GM13976 (cell line): ENCODE results near the gene ZSCAN5A.
A peak's percentile ranks its signal among the peaks of the same experiment; 100 is the strongest.
"Not testable (repeated sequence)": the region's sequence is repeated elsewhere in the genome, so short reads cannot be mapped to it uniquely, and the experiment has no call there.

Experiments used
- DNase-seq: peaks from one replicate; pipeline ENCODE4 v3.0.0; 2012; ENCODE audit warnings: low spot score
- CTCF ChIP-seq: IDR thresholded peaks from 2 replicates; pipeline ENCODE4 v1.5.1; 2012; ENCODE audit warnings: borderline replicate concordance, mild to moderate bottlenecking; ENCODE audit not compliant: insufficient read depth; ENCODE audit errors: extremely low read depth, missing control alignments, control extremely low read depth
- in situ Hi-C: fragments of 300-500 bp; cut with MboI; formaldehyde crosslinking; loops from one replicate; pipeline ENCODE4 v1.12.0; 2022; ENCODE audit warnings: low sequenced_read_pairs, mixed read lengths, inconsistent platforms; ENCODE audit not compliant: unreplicated experiment

The ZSCAN5A gene

DNA sequence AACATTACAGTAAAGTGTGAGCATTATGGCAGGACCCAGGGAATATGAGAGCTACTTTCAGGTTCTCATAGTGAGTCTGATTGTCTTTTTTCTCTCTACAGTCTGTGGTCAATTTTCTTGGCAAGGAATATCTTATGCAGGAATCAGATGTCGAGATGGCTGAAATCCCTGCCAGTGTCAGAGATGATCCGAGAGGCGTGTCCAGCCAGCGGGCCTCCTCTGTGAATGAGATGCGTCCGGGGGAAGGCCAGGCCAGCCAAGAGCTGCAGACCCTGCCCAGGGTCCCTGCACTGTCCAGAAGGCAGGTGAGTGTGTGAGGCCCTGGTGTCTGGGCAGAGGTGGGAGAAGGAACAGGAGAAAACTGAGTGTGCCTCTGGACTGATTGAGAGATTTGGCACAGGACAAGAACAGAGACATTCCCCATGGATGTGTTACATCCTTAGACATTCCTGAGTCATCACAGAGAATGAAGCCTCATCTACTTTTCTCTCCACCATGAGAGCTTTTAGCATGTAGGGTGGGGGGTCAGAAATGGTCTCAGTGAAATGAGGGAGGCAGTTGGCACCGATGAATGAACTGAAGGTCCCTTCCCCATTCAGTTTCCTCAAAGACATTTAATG, 69.4 kb downstream of the ZSCAN5A start:
- in situ Hi-C loops: no loop called here
- TF ChIP-seq CTCF: no peak

DNA sequence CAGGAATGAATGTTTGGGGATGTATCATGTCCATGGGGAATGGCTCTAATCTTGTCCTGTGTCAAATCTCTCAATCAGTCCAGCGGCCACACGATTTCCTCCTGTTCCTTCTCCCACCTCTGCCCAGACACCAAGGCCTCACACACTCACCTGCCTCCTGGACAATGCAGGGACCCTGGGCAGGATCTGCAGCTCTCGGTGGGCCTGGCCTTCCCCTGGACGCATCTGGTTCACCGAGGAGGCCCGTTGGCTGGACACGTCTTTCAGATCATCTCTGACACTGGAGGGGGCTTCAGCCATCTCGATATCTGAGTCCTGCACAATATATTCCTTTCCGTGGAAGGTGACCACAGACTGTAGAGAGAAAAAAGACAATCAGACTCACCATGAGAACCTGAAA, 91.2 kb downstream of the ZSCAN5A start:
- in situ Hi-C loops: no loop called here
- no peak for TF ChIP-seq CTCF
- DNase-seq: no peak

More for the DNA sequence above, 69.4 kb downstream of the ZSCAN5A start:
- DNase-seq: no peak

GRCh38 chr19:56222901-56223300, 91.7 kb downstream of the ZSCAN5A start:
- in situ Hi-C loops: no loop called here
- DNase-seq: no peak
- no peak for TF ChIP-seq CTCF

- no peak for DNase-seq
- in situ Hi-C loops: no loop called here
- TF ChIP-seq CTCF: no peak
These were observed 92.8 kb downstream of the ZSCAN5A start for GRCh38 chr19:56221851-56222250.

DNA sequence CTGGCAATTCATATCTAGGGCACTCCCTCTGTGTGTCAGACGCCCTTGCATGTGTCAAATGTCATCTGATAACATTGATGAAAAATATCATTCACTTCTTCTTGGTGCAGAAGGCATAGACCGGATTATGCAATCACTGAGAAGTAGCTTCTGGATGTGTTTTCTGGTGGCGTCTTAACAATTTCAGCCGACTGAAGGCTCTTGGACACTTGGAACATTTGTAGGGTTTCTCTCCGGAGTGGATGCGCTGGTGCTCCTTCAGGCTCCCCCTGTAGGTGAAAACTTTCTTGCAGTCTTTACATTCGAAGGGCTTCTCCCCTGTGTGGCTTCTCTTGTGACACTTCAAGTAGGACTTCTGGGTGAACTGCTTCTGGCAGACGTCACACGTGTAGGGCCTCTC, 93.2 kb downstream of the ZSCAN5A start:
- DNase-seq, in situ Hi-C loops: not testable (repeated sequence)

- in situ Hi-C loops: no loop called here
- TF ChIP-seq CTCF: no peak
- DNase-seq: no peak
These were observed 95.7 kb downstream of the ZSCAN5A start for GRCh38 chr19:56218961-56219360.

DNA sequence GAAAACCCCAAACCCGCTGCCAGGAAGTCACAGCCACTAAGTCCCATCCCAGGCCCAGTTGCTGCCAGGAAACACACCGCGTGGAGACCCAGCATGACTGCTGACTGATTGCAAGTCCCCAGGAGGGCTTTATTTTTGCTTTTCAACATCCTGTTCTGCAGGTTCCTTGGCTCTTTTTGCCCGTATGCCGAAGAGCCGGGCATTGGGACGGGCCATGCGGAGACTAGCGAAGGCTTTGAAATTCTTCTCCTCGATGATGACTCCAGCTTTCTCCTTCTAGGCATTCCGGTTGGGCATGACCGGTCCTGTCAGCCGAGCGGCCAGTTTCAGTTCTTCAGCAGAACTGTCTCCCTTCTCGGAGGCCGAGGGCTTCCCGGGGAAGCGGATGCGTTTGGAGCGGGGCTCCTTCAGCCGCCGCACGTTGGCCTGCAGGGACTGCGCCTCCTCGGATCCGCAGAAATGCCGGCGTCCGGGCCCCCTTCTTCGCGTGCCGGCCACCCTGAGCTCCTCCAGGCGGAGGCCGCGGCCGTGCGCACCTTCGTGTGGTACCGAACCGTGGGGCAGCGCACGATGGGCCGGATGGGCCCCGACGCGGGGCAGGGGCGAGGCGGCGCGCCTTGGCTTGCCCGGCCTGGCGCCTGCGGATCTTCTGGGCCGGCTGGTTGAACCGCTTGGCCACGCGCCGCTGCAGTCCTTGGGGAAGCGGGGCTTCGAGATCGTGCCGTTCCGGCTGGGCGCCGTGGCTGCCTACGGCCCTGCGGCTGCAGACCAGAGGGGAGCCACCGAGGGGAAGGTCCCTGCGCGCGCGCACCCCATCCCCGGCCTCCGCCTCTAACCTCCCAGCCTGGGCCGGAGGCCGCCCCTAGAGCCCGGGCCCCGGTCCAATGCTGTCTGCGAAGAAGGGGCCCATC, 97.3 kb downstream of the ZSCAN5A start:
- no peak for TF ChIP-seq CTCF
- DNase-seq: peak; percentile 57
- in situ Hi-C loops: no loop called here
